Colonic mucosa (tissue), 4 donors: Measurements from ENCODE around the gene MAP6. TPM values are rescaled to one million over a fixed set of nuclear protein-coding genes. Genes with fewer than 3 reads are reported as not detected.

Experiments used
- DNase-seq: peaks from one replicate; pipeline ENCODE4 v3.0.0-alpha.2; 2020
- H3K27ac ChIP-seq: fragments of 200-600 bp; one replicate; pipeline ENCODE4 v1.8.0; 2021
- H3K27me3 ChIP-seq: fragments of 200-600 bp; one replicate; pipeline ENCODE4 v1.8.0; 2021
- H3K36me3 ChIP-seq: fragments of 200-600 bp; one replicate; pipeline ENCODE4 v1.8.0; 2021
- H3K4me1 ChIP-seq: fragments of 200-600 bp; one replicate; pipeline ENCODE4 v1.8.0; 2021; ENCODE audit warnings: mild to moderate bottlenecking
- H3K4me3 ChIP-seq: fragments of 200-600 bp; one replicate; pipeline ENCODE4 v1.8.0; 2021
- H3K9ac ChIP-seq, 2 donors: one replicate each; pipeline ENCODE4 v1.7.0; 2013; ENCODE audit warnings: control low read depth in 2 of 2, low read depth in 2 of 2, low read length in 2 of 2
- H3K9me3 ChIP-seq: fragments of 200-600 bp; one replicate; pipeline ENCODE4 v1.8.0; 2021
- CTCF ChIP-seq: fragments of 200-600 bp; IDR thresholded peaks from one replicate; pipeline ENCODE4 v1.8.0; 2022; ENCODE audit warnings: antibody characterized with exemption, mild to moderate bottlenecking
- intact Hi-C: fragments of 100-400 bp; cut with DNase I; formaldehyde crosslinking; loops from one replicate; pipeline ENCODE4 v1.14.1; 2022
- total RNA-seq, 2 donors: library from RNA; stranded (reverse); fragmentation: NEBNext Ultra II Directional in 1 of 2; extraction: Animal tissue kit (Norgen Biotek cat#: 25700) in 1 of 2; gene quantifications; one replicate each; pipeline ENCODE4 v1.2.1, GENCODE V29; 2021
- donor health status: healthy.
- donor health status: DM: no; HTN: no; CAD: no.
- donor health status: DM: no; HTN: no; CAD: no.

The MAP6 gene
- total RNA-seq, 2 donors from 2014 or later = 0.79 to 2.6 TPM

- no peak overlapping the region for H3K27ac ChIP-seq
- H3K36me3 ChIP-seq = no peaks in the 10 kb centered on the region
- H3K4me1 ChIP-seq = no peaks in the 10 kb centered on the region
- no peak for TF ChIP-seq CTCF
- H3K9me3 ChIP-seq = no peaks in the 10 kb centered on the region
- no peaks in the 10 kb centered on the region for H3K27me3 ChIP-seq
- intact Hi-C loops = no loop called here
- no peak overlapping the region for H3K4me3 ChIP-seq
- H3K9ac ChIP-seq = no peak overlapping the region
- no peak for DNase-seq
These were observed 18.6 kb downstream of the MAP6 start for GRCh38 chr11:75650167-75650723.

GRCh38 chr11:75644946-75645345 lies 23.9 kb downstream of the MAP6 start:
- Histone ChIP-seq H3K9ac (no peak overlapping the region), H3K4me3 (no peak overlapping the region), H3K4me1 (no peaks in the 10 kb centered on the region), H3K9me3 (no peaks in the 10 kb centered on the region), H3K36me3 (no peaks in the 10 kb centered on the region), H3K27me3 (no peaks in the 10 kb centered on the region), H3K27ac (no peak overlapping the region)
- no peak for DNase-seq
- intact Hi-C loops = no loop called here
- no peak for TF ChIP-seq CTCF

GRCh38 chr11:75644370-75644769 lies 24.5 kb downstream of the MAP6 start:
- no peak overlapping the region for H3K9ac ChIP-seq
- no peak overlapping the region for H3K4me3 ChIP-seq
- intact Hi-C loops = no loop called here
- no peak for TF ChIP-seq CTCF
- no peak for DNase-seq
- no peaks in the 10 kb centered on the region for H3K9me3 ChIP-seq
- H3K4me1 ChIP-seq = no peaks in the 10 kb centered on the region
- no peaks in the 10 kb centered on the region for H3K27me3 ChIP-seq
- no peaks in the 10 kb centered on the region for H3K36me3 ChIP-seq
- no peak overlapping the region for H3K27ac ChIP-seq

GRCh38 chr11:75642402-75643113 lies 26.3 kb downstream of the MAP6 start:
- Histone ChIP-seq H3K36me3 (no peaks in the 10 kb centered on the region), H3K27ac (no peak overlapping the region), H3K4me1 (no peaks in the 10 kb centered on the region), H3K27me3 (no peaks in the 10 kb centered on the region), H3K9ac (no peak overlapping the region), H3K4me3 (no peak overlapping the region), H3K9me3 (no peaks in the 10 kb centered on the region)
- TF ChIP-seq CTCF = no peak
- DNase-seq = no peak
- intact Hi-C loops = no loop called here

GRCh38 chr11:75639762-75640181 lies 29.1 kb downstream of the MAP6 start:
- DNase-seq = peak; percentile 50
- Histone ChIP-seq H3K27me3 (no peaks in the 10 kb centered on the region), H3K9me3 (no peaks in the 10 kb centered on the region), H3K4me3 (no peak overlapping the region), H3K4me1 (no peaks in the 10 kb centered on the region), H3K27ac (no peak overlapping the region), H3K9ac (no peak overlapping the region), H3K36me3 (no peaks in the 10 kb centered on the region)
- TF ChIP-seq CTCF = no peak
- intact Hi-C loops = no loop called here
